ENCODE data around the gene GRIN3B.

GRIN3B gene

DNA sequence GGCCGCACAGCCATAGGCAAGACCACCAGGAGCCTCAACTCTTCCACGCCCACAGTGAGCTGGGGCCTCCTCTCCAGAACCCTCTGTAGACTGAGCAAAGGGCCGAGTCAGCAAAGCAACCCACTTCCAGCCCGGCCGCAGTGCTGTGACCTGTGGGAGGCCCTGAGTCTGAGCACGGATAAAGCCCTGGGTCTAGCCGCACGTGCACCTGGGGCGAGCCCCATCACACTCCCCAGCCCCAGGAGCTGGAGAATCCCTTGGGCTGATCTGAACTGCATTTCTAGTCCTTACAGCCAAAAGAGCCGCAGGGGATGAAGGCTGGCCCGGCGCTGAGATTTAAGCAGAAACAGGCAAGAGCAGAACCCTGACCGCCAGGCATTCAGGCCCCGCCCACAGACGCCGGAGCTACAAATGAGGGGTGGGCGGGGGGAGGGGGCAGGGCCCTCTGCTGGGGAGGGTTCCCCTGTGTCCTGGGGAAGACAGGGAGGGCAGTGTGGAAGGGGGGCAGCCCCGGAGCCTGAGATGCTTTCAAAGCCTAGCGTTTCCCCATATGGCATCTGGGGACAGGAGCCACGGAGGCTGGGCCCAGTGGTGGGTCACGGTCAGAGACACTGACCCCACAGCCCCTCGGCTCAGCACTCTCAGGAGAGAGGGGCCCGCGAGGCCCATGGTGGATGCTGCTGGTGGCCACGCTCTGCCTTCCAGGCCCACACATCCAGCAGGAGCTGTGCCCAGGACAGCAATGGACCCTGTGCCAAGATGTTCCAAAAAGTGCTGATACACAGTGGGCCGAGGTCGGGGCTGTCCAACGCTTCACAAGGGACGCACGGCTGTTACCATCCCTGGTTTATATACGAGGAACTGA, 15.8 kb downstream of the GRIN3B start:
- TF ChIP-seq, protein P1, sequence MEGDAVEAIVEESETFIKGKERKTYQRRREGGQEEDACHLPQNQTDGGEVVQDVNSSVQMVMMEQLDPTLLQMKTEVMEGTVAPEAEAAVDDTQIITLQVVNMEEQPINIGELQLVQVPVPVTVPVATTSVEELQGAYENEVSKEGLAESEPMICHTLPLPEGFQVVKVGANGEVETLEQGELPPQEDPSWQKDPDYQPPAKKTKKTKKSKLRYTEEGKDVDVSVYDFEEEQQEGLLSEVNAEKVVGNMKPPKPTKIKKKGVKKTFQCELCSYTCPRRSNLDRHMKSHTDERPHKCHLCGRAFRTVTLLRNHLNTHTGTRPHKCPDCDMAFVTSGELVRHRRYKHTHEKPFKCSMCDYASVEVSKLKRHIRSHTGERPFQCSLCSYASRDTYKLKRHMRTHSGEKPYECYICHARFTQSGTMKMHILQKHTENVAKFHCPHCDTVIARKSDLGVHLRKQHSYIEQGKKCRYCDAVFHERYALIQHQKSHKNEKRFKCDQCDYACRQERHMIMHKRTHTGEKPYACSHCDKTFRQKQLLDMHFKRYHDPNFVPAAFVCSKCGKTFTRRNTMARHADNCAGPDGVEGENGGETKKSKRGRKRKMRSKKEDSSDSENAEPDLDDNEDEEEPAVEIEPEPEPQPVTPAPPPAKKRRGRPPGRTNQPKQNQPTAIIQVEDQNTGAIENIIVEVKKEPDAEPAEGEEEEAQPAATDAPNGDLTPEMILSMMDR (IDR thresholded peaks at IDR 0.05; ENCODE audit: low read depth, low read length): no peak
- DNase-seq (ENCODE audit: extremely low read depth, low read depth): no peak

DNA sequence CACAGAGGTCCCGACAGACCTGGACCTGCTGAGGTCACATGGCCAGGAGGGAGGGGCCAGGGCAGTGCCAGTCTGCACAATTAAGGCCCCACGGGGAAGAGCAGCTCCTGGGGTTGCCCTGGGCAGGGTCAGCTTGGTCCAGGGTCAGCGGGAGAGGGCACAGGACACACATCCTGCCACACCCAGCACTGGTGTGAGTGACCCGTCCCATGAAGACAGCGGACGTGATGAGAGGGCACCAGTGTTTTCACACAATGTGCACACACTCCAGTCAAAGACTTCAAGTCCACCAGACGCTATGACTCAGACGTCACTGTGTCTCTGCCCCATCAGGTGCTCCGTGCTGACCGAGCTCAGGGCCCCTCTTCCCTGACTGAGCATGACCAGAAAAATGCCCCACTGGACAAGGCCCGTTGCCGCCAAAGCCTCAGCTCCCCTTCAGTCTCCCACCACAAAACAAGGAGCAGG, 16.5 kb downstream of the GRIN3B start:
- TF ChIP-seq, protein P1 (IDR thresholded peaks at IDR 0.05; ENCODE audit: low read depth, low read length): no peak
- no peak for DNase-seq (ENCODE audit: extremely low read depth, low read depth)

DNA sequence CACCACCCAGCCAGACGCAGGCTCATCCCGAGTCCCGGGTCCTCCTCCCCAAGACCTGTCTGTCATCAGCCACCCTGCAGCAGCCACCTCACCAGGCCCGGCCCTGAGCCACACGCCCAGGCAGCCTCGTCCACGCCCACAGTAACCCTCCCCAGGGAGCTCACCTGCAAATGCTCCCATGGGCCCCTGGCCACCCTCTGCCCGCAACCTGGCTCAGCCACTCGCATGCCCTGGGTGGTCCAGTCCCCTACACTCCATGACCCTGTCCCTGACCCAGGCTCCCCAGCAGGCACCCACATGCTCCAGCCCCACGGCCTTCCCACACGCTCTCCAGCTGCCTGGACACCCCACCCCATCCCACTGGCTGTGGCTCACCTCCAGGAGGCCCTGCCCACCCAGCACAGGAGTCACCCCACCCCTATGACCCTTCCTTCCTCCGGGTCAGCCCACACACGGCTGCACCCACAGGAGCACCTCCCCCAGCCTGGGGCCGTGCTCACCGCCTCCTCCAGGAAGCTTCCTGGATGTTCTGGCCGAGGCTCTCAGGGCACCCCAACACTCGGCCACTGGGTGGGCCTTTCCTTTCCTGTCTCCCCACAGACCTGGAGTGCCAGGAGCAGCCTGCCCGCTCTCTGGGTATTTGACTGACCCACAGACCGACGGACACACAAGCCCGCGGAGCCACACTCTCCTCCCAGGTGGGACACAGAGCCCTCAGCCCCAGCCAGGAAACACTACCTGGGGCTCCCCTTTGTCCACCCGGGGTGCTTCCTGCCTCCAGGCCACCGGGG, 17.1 kb downstream of the GRIN3B start:
- TF ChIP-seq, protein P1 (IDR thresholded peaks at IDR 0.05; ENCODE audit: low read depth, low read length): no peak
- DNase-seq (ENCODE audit: extremely low read depth, low read depth): no peak

DNA sequence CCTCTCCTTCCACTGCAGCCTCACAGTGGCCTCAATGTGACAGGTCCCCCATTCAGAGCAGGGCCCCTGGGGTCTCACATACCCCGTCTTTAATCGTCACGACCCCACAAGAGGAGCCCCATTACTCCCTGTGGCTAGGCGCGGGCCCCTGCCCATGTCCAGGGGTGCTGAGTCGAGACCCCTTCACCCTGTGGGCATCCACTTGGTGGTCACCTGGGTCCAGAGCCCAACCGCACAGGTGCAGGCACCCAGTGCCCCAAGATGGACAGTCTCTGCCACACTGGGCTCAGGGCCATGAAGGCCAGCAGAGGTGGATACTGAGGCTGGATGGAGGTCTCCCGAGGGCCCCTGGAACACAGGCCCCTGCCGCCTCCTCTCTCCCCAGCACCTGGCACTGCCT, 17.7 kb downstream of the GRIN3B start:
- TF ChIP-seq, protein P1 (IDR thresholded peaks at IDR 0.05; ENCODE audit: low read depth, low read length): no peak
- DNase-seq (ENCODE audit: extremely low read depth, low read depth): no peak

DNA sequence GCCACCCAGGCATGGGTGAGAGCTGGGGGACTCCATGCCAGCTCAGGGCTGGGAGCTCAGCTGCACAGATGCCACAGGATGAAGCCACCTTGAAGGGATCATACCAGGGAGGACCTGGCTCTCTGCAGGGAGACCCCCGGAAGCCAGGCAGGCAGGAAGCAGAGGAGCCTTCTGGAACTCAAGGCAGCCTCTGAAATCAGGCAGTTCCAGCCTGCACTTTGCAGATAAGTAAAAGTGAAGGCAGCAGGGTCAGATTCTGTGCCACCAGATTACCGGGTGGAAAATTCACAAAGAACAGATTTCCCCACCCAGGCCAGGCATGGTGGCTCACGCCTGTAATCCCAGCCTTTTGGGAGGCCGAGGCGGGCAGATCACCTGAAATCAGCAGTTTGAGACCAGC, 18.2 kb downstream of the GRIN3B start:
- TF ChIP-seq, protein P1 (IDR thresholded peaks at IDR 0.05; ENCODE audit: low read depth, low read length): no peak
- no peak for DNase-seq (ENCODE audit: extremely low read depth, low read depth)

DNA sequence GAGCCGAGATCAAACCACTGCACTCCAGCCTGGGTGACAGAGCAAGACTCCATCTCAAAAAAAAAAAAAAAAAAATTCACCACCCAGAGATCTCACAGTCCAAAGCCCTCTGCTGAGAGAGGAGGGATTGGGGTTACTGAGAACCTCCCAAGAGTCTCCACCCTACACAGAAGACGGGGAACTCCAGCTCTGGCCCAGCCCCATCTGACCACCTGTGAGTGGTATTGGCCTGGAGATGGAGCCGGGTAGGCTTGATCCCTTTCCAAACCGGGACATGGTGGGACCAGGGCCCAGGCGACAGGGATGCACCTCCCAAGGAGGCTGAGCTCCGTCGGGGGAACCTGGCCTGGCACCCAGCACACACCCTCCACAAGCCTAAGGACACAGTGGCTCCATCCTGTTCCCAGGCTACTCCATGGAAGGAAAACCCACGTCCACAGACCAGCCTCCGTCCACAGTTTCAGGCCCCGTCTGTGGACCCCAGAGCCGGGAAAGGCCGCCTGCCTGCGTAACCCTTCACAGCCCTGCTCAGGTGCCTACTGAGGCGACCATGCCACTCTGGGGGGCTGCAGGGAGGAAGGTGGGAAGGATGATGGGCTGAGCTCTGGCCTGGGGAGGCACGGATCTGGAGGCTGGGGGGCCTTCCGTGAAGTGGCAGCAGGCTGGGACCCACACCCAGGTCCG, 18.9 kb downstream of the GRIN3B start:
- DNase-seq (ENCODE audit: extremely low read depth, low read depth): no peak
- TF ChIP-seq, protein P1 (IDR thresholded peaks at IDR 0.05; ENCODE audit: low read depth, low read length): no peak
